Fibroblast of the aortic adventitia (primary cell): ENCODE data around the gene RASSF7. TPM values are rescaled to one million over a fixed set of nuclear protein-coding genes. Genes with fewer than 3 reads are reported as not detected.

Source experiments
- DNase-seq: peaks from one replicate; pipeline ENCODE4 v3.0.0-alpha.2; 2010; ENCODE audit warnings: low read depth
- H3K4me3 ChIP-seq: 2 replicates; pipeline ENCODE4 v1.5.1; 2011; ENCODE audit warnings: low read depth, mild to moderate bottlenecking, control low read depth, low read length, moderate library complexity
- CTCF ChIP-seq: IDR thresholded peaks from 2 replicates; pipeline ENCODE4 v1.5.1; 2011; ENCODE audit warnings: mild to moderate bottlenecking, low read length, control low read depth, inconsistent platforms; ENCODE audit not compliant: insufficient read depth
- total RNA-seq: library from RNA; depleted of rRNA; stranded (reverse); fragments of >200 nt; gene quantifications from 2 replicates; pipeline ENCODE4 v1.2.3, GENCODE V29; 2012; ENCODE audit warnings: low replicate concordance

The RASSF7 gene
- total RNA-seq, 1 donor: 1.6 TPM

- no peak overlapping the region for H3K4me3 ChIP-seq
- no peak for DNase-seq
- TF ChIP-seq CTCF: no peak
Measured at GRCh38 chr11:548700-549603, 11.8 kb upstream of the RASSF7 start.

- TF ChIP-seq CTCF: no peak
- no peak overlapping the region for H3K4me3 ChIP-seq
- DNase-seq: no peak
Measured at GRCh38 chr11:550021-550745, 10.6 kb upstream of the RASSF7 start.

GRCh38 chr11:550746-551085, 10.1 kb upstream of the RASSF7 start:
- H3K4me3 ChIP-seq: no peak overlapping the region
- no peak for TF ChIP-seq CTCF
- no peak for DNase-seq

GRCh38 chr11:551131-551530, 9.6 kb upstream of the RASSF7 start:
- no peak for DNase-seq
- TF ChIP-seq CTCF: no peak
- no peak overlapping the region for H3K4me3 ChIP-seq

GRCh38 chr11:551596-551995, 9.2 kb upstream of the RASSF7 start:
- H3K4me3 ChIP-seq: no peak overlapping the region
- no peak for TF ChIP-seq CTCF
- DNase-seq: no peak

- no peak for DNase-seq
- TF ChIP-seq CTCF: no peak
- H3K4me3 ChIP-seq: no peak overlapping the region
Measured at GRCh38 chr11:553083-553987, 7.4 kb upstream of the RASSF7 start.
